ENCODE results near the gene KIAA0753. TPM values are rescaled to one million over a fixed set of nuclear protein-coding genes. Genes with fewer than 3 reads are reported as not detected.

Gene KIAA0753
- total RNA-seq, 1 experiment from 2014 or later, result 6.6 TPM

Other genes starting within 250 kb of the KIAA0753 start
- gene AIPL1, start 205.6 kb downstream of the KIAA0753 start, total RNA-seq (2014; rRNA removed; shearing (Covaris generic)), result not detected in 2 replicates
- 30.7 and 50.8 TPM in 2 replicates for gene PIMREG, start 196.3 kb downstream of the KIAA0753 start, total RNA-seq (2014; rRNA removed; shearing (Covaris generic))
- 0.15 and 0.18 TPM in 2 replicates for gene PITPNM3, start 84.2 kb downstream of the KIAA0753 start, total RNA-seq (2014; rRNA removed; shearing (Covaris generic))
- gene TXNDC17, start 349 bp upstream of the KIAA0753 start, total RNA-seq (2014; rRNA removed; shearing (Covaris generic)), result 192 and 303 TPM in 2 replicates
- 16.3 and 19.2 TPM in 2 replicates for gene MED31, start 10.9 kb upstream of the KIAA0753 start, total RNA-seq (2014; rRNA removed; shearing (Covaris generic))
- 0.29 TPM in 1 of 2 replicates, not detected in the other for gene C17orf100, start 11.1 kb upstream of the KIAA0753 start, total RNA-seq (2014; rRNA removed; shearing (Covaris generic))
- gene SLC13A5, start 72.7 kb upstream of the KIAA0753 start, total RNA-seq (2014; rRNA removed; shearing (Covaris generic)), result not detected in 2 replicates
- 33.0 and 44.8 TPM in 2 replicates for gene XAF1, start 115.3 kb upstream of the KIAA0753 start, total RNA-seq (2014; rRNA removed; shearing (Covaris generic))
- 0.06 TPM in 1 of 2 replicates, not detected in the other for gene FBXO39, start 135.5 kb upstream of the KIAA0753 start, total RNA-seq (2014; rRNA removed; shearing (Covaris generic))
- not detected in 2 replicates for gene TEKT1, start 191.0 kb upstream of the KIAA0753 start, total RNA-seq (2014; rRNA removed; shearing (Covaris generic))

Data from H4 (cell line).